Measurements from ENCODE around the gene CIDEA.

CIDEA gene

GRCh38 chr18:12276736-12277554, 22.8 kb downstream of the CIDEA start:
- no peak for DNase-seq

DNA sequence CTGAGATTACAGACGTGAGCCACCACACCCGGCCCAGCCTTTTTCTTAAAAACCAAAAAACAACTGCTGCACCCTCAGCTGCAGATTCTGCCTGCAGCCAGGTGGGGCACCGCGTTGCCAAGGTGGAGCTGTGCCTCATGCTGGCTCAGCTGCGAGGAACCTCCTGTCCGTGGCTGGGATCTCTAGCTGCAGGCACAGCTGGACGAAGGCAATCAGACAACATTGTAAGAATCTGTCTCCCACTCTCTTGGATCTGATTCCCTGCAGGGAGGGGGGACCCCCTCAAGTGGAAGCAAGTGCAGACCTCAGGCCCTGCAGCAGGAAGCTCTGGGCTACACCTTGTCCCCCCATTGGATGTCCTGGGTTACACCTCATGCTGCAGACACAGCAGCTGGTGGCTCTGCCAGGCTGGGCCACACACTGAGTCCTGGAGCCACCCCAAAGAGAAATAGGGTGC, 24.1 kb downstream of the CIDEA start:
- no peak for DNase-seq

GRCh38 chr18:12278741-12279682, 24.9 kb downstream of the CIDEA start:
- no peak for DNase-seq

DNA sequence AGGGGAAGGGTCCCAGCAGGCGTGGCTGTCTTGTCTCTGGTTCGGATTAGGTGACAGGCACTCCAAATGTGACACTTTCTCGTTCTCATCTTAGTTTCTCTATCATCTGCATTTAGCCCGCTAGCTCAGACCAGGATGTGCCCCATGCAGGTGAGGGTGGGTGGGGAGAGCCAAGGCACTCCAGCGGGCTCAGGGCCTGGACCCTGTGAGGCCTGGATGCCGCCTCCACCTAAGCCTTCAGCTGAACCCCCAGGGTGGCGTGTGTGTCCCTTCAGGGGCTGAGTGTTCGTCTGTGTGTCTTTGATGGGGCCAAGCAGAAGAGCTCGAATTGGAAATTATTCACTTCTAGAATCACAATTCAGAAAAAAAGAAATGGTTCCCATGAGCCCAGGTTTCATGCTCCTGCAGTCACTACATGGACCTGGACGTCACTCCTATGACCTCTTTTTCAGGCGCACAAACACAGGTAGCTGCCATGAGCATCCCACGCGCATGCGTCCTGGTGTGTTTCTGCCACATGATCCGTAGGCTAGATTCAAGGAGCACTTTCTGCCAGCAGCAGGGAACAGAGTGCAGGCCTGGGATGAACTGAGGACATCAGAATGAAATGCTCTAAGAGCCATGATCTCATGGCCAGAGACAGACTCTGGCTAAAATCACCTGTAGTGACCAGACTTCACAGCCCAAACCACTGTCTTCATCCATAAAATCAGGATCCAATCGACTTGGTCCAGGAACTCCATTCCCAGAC, 25.8 kb downstream of the CIDEA start:
- DNase-seq, result no peak

- DNase-seq, result no peak
Measured at GRCh38 chr18:12281861-12282260, 27.7 kb downstream of the CIDEA start.

DNA sequence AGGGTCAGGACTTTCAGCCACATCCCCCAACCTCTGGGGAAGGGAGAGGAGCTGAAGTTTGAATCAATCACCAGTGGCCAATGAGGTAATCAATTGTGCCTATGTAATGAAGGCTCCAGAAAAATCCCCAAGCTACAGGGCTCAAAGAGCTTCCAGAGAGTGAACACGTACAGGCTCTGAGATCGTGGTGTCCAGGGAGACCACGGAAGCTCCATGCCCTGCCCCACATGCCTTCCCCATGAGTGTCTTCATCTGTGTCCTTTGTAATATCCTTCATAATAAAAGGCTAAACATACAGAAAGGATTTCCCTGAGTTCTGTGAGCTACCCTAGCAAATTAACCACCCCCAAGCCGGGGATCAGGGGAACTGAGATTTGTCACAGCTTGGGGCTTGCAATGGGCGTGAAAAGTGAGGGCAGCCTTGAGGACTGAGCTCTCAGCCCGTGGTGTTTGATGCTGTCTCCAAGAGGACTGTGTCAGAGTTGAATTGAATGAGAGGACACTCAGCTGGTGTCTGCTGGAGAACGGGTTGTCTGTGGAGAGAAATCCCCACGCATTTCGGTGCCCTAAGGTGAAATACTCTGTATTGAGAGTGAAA, 28.4 kb downstream of the CIDEA start:
- DNase-seq, result no peak

- DNase-seq, result no peak
Measured at GRCh38 chr18:12283256-12283655, 29.1 kb downstream of the CIDEA start.

DNA sequence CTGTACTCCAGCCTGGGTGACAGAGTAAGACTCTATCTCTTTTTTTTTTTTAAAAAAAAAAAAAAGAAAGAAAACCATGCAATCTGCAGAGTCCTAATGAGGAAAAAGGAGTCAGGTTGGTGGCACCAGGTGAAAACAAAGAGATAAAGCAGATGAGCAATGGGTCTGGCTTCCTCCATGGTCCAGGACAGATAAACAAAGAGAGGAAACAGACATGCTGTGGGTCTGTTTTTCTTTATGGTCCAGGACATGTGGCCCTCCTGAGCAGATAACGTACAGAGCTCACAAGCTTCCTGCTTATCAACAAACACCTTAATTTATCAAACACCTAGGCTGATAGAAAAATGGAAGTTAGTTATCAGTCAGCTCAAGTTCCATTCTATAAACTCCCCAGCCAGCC, 29.5 kb downstream of the CIDEA start:
- DNase-seq, result no peak

GRCh38 chr18:12287131-12287681, 33.0 kb downstream of the CIDEA start:
- DNase-seq, result no peak

DNA sequence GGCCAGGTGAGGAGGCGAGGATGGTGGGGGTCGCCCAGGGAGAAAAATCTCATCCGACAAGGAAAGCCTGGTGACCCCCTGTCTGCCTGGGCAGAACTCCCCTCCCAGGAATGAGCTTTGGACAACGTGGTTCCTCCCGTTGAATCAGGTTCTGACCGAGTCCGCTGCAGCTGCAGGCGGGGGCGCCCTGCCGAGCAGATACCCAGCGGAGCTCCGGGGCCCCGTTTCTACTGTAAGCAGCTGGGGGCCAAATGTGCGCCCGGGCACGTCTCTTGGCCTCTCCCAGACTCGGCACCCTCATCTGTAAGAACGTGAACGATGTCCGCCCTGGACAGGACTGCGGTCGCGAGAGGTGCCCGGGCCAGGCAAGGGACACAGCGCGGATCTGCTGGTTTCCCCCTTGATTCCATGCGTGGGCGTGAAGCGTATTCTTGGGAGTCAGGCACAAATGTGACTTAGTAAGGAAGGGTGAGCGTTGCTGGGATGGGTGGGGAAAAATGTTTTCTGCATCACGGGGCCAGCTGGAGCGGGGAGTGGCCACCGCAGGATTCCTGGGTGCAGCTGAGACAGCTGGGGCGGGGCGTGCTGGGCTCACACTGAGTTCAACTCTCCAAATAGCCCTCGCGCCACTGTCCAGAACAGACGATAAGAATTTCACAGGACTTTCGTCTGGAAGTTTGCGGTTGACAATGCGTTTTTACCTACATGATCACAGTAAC, 33.7 kb downstream of the CIDEA start:
- no peak for DNase-seq

DNA sequence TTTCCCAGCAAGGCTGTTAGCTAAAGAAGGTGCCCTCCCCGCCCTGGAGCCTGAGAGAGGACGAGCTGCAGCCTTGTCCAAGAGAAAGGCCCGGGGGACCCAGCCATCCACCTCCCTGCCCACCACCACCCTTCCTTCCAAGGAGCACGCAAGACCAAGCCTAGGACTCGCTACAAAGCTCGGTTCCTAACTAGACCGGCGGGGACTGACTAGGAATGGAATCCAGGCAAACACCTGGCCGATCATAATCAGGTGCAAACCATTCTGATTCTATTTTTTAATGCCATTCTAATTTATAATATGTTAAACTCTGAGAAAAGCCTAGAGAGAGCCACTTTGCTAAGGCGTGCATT, 34.2 kb downstream of the CIDEA start:
- DNase-seq, result no peak

- no peak for DNase-seq
Measured at GRCh38 chr18:12290086-12290485, 35.9 kb downstream of the CIDEA start.

DNA sequence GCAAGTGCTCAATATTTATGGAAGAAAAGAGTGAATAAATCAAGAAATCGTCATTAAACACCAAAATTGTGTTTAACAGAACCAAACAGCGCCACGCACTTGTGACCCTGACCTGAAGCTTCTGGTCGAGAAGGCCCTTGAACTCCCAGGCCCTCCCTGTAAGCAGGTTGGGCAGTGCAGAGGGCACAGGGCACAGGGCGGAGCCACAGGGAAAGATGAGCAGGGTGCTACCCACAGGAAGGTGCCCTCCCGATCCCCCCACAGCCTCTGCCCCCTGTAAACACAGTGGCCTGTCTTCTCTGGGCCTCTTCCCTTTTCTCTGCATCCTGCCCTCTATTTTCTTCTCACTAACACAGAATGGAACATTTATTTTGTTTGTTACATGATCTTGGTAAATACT, 37.0 kb downstream of the CIDEA start:
- no peak for DNase-seq

- no peak for DNase-seq
Measured at GRCh38 chr18:12291690-12292089, 37.5 kb downstream of the CIDEA start.

- DNase-seq, result no peak
Measured at GRCh38 chr18:12293831-12294230, 39.7 kb downstream of the CIDEA start.

DNA sequence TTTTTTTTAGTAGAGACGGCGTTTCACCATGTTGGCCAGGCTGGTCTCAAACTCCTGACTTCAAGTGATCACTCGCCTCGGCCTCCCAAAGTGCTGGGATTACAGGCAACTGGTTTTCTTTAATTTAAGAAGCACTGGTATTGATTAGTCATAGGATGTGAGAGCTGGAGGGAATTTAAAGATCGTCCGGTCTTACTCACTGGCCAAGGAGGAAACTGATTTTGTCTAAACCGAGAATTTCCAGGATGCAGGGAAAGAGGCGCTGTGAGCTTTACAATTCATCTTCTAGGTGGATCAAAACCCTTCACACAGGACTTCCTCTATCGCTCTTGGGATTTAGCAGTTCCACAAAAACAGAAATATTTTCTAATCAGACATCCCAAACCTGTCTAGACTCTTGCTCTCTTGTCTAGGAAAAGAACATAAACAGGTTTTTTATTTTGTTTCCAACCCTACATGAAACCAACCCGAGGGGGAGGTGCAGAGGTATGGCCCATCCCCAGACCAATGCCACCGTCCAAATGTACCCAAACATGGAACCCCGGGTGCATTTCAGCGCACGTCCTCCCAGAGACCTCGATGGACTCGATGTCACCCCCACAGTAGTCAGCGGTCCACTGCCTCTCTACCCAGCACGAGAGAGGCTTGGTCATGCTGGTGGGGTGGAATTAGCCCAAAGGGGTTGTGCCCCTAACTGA, 41.4 kb downstream of the CIDEA start:
- DNase-seq, result no peak

GRCh38 chr18:12296087-12296403, 41.9 kb downstream of the CIDEA start:
- DNase-seq, result no peak

DNA sequence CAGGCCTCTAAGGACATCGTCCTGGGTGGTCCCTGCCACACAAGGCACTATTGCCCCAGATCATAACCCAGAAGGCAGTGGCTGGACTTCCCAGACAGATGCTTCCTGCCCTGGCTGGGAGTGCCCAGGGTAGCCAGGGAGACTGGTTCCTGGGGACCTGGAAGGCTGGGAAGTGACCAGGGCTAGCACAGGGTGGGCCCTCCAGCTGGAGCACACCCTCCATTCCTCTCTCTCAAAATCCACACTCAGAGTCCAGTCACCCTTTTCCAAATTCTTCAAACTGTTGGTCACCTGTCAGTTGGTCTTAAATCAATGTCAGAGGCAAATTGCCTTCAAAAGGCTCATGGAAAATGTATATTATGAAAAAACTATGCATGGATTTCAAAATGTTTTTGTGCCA, 42.3 kb downstream of the CIDEA start:
- DNase-seq, result no peak

- no peak for DNase-seq
Measured at GRCh38 chr18:12299862-12300261, 45.7 kb downstream of the CIDEA start.

- no peak for DNase-seq
Measured at GRCh38 chr18:12301263-12302005, 47.3 kb downstream of the CIDEA start.
